Keratinocyte (primary cell): ENCODE results near the gene AMD1. TPM values are rescaled to one million over a fixed set of nuclear protein-coding genes. Genes with fewer than 3 reads are reported as not detected.

Experiments used
- DNase-seq: peaks from one replicate; pipeline ENCODE4 v3.0.0-alpha.2; 2011; ENCODE audit warnings: low read depth, missing footprints, low spot score
- FAIRE-seq: peaks from 2 replicates; lab custom pipeline; 2011; peaks lifted over from hg19 to GRCh38; lab: Jason Lieb, UNC
- H2AFZ ChIP-seq: 2 replicates; pipeline ENCODE4 v1.6.0; 2012; ENCODE audit warnings: low read length, control low read depth, inconsistent platforms; ENCODE audit not compliant: control insufficient read depth
- H3K27ac ChIP-seq: 2 replicates; pipeline ENCODE4 v1.5.1; 2011; ENCODE audit warnings: low read length; ENCODE audit not compliant: control insufficient read depth, insufficient read depth
- H3K27me3 ChIP-seq: 3 replicates; pipeline ENCODE4 v1.6.0; 2011; ENCODE audit warnings: low read length; ENCODE audit not compliant: control insufficient read depth, insufficient read depth; ENCODE audit errors: extremely low read depth
- H3K36me3 ChIP-seq, 2 experiments: 2 replicates in 1 of 2; 3 replicates in 1 of 2; pipeline ENCODE4 v1.5.1; 2011; ENCODE audit warnings: low read length in 2 of 2, mild to moderate bottlenecking in 1 of 2; ENCODE audit not compliant: control insufficient read depth in 2 of 2, insufficient read depth in 2 of 2; ENCODE audit errors: extremely low read depth in 1 of 2
- H3K4me1 ChIP-seq: 3 replicates; pipeline ENCODE4 v1.5.1; 2011; ENCODE audit warnings: low read length; ENCODE audit not compliant: control insufficient read depth, insufficient read depth; ENCODE audit errors: extremely low read depth
- H3K4me2 ChIP-seq: 3 replicates; pipeline ENCODE4 v1.6.0; 2011; ENCODE audit warnings: low read depth, low read length; ENCODE audit not compliant: control insufficient read depth, insufficient read depth; ENCODE audit errors: extremely low read depth
- H3K4me3 ChIP-seq, 3 experiments: fragments of 200-600 bp in 1 of 3; sonication (generic) in 1 of 3; 2 replicates in 2 of 3; 3 replicates in 1 of 3; pipeline ENCODE4 v1.5.1; 2011 to 2016; ENCODE audit warnings: low read length in 3 of 3, mild to moderate bottlenecking in 3 of 3, control low read depth in 2 of 3, inconsistent platforms in 1 of 3, low read depth in 1 of 3, mixed read lengths in 1 of 3, mixed run types in 1 of 3, moderate library complexity in 1 of 3; ENCODE audit not compliant: control insufficient read depth in 2 of 3, insufficient read depth in 2 of 3; ENCODE audit errors: extremely low read depth in 1 of 3
- H3K79me2 ChIP-seq: 2 replicates; pipeline ENCODE4 v1.6.0; 2012; ENCODE audit warnings: low read length; ENCODE audit not compliant: control insufficient read depth, insufficient read depth
- H3K9ac ChIP-seq: 3 replicates; pipeline ENCODE4 v1.6.0; 2011; ENCODE audit warnings: low read length; ENCODE audit not compliant: control insufficient read depth, insufficient read depth; ENCODE audit errors: extremely low read depth
- H3K9me1 ChIP-seq: 3 replicates; pipeline ENCODE4 v1.6.0; 2011; ENCODE audit warnings: low read length; ENCODE audit not compliant: control insufficient read depth, insufficient read depth; ENCODE audit errors: extremely low read depth
- H3K9me3 ChIP-seq: 2 replicates; pipeline ENCODE4 v1.5.1; 2012; ENCODE audit warnings: low read depth, low read length; ENCODE audit not compliant: control insufficient read depth
- H4K20me1 ChIP-seq: 3 replicates; pipeline ENCODE4 v1.6.0; 2011; ENCODE audit warnings: low read length; ENCODE audit not compliant: control insufficient read depth, insufficient read depth; ENCODE audit errors: extremely low read depth
- EZH2 ChIP-seq: IDR thresholded peaks from one replicate; pipeline ENCODE4 v1.6.1; 2012; ENCODE audit warnings: inconsistent platforms, mild to moderate bottlenecking, low read length, moderate library complexity
- dilution Hi-C: fragments of 300-500 bp; cut with MboI; formaldehyde crosslinking; loops from one replicate; pipeline ENCODE4 v1.7.0; 2020; ENCODE audit warnings: low sequenced_read_pairs; ENCODE audit not compliant: extremely low pct_ligation_motif_present
- polyA plus RNA-seq, 5 experiments: library from polyadenylated mRNA; depleted of rRNA in 3 of 5; stranded (reverse) in 3 of 5; stranded (forward) in 1 of 5; unstranded in 1 of 5; fragments of >200 nt; gene quantifications; 1 replicate in 1 of 5; 2 replicates in 3 of 5; 3 replicates in 1 of 5; pipeline versions ENCODE4 v1.2.1 to v1.2.3, GENCODE V29; 2011 to 2012; ENCODE audit warnings: missing spikeins in 2 of 5, low read depth in 1 of 5, low replicate concordance in 1 of 5
- TF ChIP-seq, protein P1 (sequence below), 3 experiments: IDR thresholded peaks in 1 of 3; conservative IDR thresholded peaks in 1 of 3; optimal IDR thresholded peaks in 1 of 3; 2 replicates in 2 of 3; 3 replicates in 1 of 3; pipeline versions ENCODE3 to v1.5.1; 2011; ENCODE audit warnings: low read length in 3 of 3, mild to moderate bottlenecking in 3 of 3, moderate library complexity in 2 of 3, control low read depth in 1 of 3, inconsistent platforms in 1 of 3; ENCODE audit not compliant: insufficient read depth in 2 of 3; ENCODE audit errors: extremely low read depth in 1 of 3

Gene AMD1
- polyA plus RNA-seq, 1 donor (not counting 4 experiments of a cell fraction or from before 2014, with no cell fraction given), result 90.9 TPM

DNA sequence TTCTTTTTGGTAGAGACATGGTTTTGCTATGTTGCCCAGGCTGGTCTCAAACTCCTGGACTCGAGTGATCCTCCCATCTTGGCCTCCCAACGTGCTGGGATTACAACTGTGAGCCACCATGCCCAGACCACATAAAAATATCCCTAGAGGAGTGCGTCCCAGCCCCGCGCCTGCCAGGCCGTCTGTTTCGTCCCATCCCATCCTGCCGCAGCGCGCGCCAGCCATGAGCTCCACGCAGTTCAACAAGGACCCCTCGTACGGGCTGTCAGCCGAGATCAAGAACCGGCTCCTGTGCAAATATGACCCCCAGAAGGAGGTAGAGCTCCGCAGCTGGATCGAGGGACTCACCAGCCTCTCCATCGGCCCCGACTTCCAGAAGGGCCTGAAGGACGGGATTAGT lies 16.6 kb upstream of the AMD1 start:
- DNase-seq, result no peak
- Histone ChIP-seq H3K27ac (no peak overlapping the region), H4K20me1 (no peaks in the 10 kb centered on the region), H3K9me1 (no peaks in the 10 kb centered on the region), H3K36me3 (no peaks in the 10 kb centered on the region), H3K79me2 (no peaks in the 10 kb centered on the region), H3K9me3 (no peaks in the 10 kb centered on the region), H3K4me1 (no peaks in the 10 kb centered on the region), H3K4me3 (no peak overlapping the region), H3K4me2 (no peak overlapping the region), H2AFZ (no peak overlapping the region), H3K27me3 (no peaks in the 10 kb centered on the region), H3K9ac (no peak overlapping the region)
- no peak for TF ChIP-seq EZH2
- TF ChIP-seq, protein P1, sequence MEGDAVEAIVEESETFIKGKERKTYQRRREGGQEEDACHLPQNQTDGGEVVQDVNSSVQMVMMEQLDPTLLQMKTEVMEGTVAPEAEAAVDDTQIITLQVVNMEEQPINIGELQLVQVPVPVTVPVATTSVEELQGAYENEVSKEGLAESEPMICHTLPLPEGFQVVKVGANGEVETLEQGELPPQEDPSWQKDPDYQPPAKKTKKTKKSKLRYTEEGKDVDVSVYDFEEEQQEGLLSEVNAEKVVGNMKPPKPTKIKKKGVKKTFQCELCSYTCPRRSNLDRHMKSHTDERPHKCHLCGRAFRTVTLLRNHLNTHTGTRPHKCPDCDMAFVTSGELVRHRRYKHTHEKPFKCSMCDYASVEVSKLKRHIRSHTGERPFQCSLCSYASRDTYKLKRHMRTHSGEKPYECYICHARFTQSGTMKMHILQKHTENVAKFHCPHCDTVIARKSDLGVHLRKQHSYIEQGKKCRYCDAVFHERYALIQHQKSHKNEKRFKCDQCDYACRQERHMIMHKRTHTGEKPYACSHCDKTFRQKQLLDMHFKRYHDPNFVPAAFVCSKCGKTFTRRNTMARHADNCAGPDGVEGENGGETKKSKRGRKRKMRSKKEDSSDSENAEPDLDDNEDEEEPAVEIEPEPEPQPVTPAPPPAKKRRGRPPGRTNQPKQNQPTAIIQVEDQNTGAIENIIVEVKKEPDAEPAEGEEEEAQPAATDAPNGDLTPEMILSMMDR (optimal IDR thresholded peaks at IDR 0.05 in 1 of 3, IDR thresholded peaks at IDR 0.05 in 1 of 3, conservative IDR thresholded peaks at IDR 0.05 in 1 of 3; ENCODE audit: extremely low read depth in 1 of 3, insufficient read depth in 2 of 3, low read length in 3 of 3), result no peak
- no peak for FAIRE-seq
- dilution Hi-C loops, result no loop called here

DNA sequence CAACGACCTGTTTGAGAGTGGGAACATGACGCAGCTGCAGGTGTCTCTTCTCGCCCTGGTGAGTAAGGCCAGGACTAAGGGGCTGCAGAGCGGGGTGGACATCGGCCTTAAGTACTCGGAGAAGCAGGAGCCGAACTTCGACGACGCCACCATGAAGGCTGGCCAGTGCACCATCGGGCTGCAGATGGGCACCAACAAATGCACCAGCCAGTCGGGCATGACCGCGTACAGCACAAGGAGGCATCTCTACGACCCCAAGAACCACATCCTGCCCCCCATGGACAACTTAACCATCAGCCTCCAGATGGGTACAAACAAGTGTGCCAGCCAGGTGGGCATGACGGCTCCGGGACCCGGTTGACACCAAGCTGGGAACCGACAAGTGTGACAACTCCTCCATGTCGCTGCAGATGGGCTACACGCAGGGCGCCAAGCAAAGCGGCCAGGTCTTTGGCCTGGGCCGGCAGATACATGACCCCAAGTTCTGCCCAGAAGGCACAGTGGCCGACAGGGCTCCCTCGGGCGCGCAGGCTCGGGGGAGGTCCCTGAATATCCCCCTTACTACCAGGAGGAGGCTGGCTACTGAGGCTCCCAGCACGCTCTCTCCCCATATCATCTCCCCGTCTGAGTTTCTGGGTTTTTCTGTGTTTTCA lies 15.9 kb upstream of the AMD1 start:
- Histone ChIP-seq H3K27ac (no peak overlapping the region), H4K20me1 (no peaks in the 10 kb centered on the region), H3K9me3 (no peaks in the 10 kb centered on the region), H3K4me2 (no peak overlapping the region), H3K4me1 (no peaks in the 10 kb centered on the region), H3K4me3 (no peak overlapping the region), H3K79me2 (no peaks in the 10 kb centered on the region), H2AFZ (no peak overlapping the region), H3K36me3 (no peaks in the 10 kb centered on the region), H3K9ac (no peak overlapping the region), H3K9me1 (no peaks in the 10 kb centered on the region), H3K27me3 (no peaks in the 10 kb centered on the region)
- no peak for DNase-seq
- no peak for TF ChIP-seq EZH2
- TF ChIP-seq, protein P1 (optimal IDR thresholded peaks at IDR 0.05 in 1 of 3, IDR thresholded peaks at IDR 0.05 in 1 of 3, conservative IDR thresholded peaks at IDR 0.05 in 1 of 3; ENCODE audit: extremely low read depth in 1 of 3, insufficient read depth in 2 of 3, low read length in 3 of 3), result no peak
- FAIRE-seq, result no peak
- dilution Hi-C loops, result no loop called here
